Fibroblast of lung (primary cell): ENCODE results near the gene FAM107B. TPM values are rescaled to one million over a fixed set of nuclear protein-coding genes. Genes with fewer than 3 reads are reported as not detected.
A peak's percentile ranks its signal among the peaks of the same experiment; 100 is the strongest.

Experiments
- DNase-seq, 2 donors: peaks; one replicate each; pipeline versions ENCODE4 v3.0.0 to v3.0.0-alpha.2; 2010; ENCODE audit warnings: low read depth in 2 of 2
- H2AFZ ChIP-seq: 2 replicates; pipeline ENCODE4 v1.5.1; 2012; ENCODE audit warnings: low read length, control low read depth, inconsistent platforms
- H3K27ac ChIP-seq: 2 replicates; pipeline ENCODE4 v1.5.1; 2011; ENCODE audit warnings: low read length, control low read depth; ENCODE audit not compliant: insufficient read depth
- H3K27me3 ChIP-seq: 2 replicates; pipeline ENCODE4 v1.5.1; 2011; ENCODE audit warnings: mild to moderate bottlenecking, low read length; ENCODE audit not compliant: control insufficient read depth, insufficient read depth
- H3K36me3 ChIP-seq: 2 replicates; pipeline ENCODE4 v1.5.1; 2011; ENCODE audit warnings: low read length; ENCODE audit not compliant: control insufficient read depth, insufficient read depth
- H3K4me1 ChIP-seq: 2 replicates; pipeline ENCODE4 v1.5.1; 2011; ENCODE audit warnings: low read length; ENCODE audit not compliant: control insufficient read depth, insufficient read depth; ENCODE audit errors: extremely low read depth
- H3K4me2 ChIP-seq: 2 replicates; pipeline ENCODE4 v1.5.1; 2011; ENCODE audit warnings: low read length, control low read depth; ENCODE audit not compliant: insufficient read depth; ENCODE audit errors: extremely low read depth
- H3K4me3 ChIP-seq, 4 experiments: fragments of 200-600 bp in 1 of 4; sonication (generic) in 1 of 4; replicated peaks in 1 of 4; 2 replicates each; pipeline ENCODE4 v1.5.1; 2011 to 2016; ENCODE audit warnings: low read length in 4 of 4, low read depth in 3 of 4, mild to moderate bottlenecking in 3 of 4, control low read depth in 2 of 4, inconsistent platforms in 1 of 4, mixed read lengths in 1 of 4; ENCODE audit not compliant: insufficient read depth in 1 of 4; ENCODE audit errors: control extremely low read depth in 1 of 4
- H3K79me2 ChIP-seq: 2 replicates; pipeline ENCODE4 v1.5.1; 2012; ENCODE audit warnings: mild to moderate bottlenecking, low read length, inconsistent platforms; ENCODE audit not compliant: control insufficient read depth, insufficient read depth
- H3K9ac ChIP-seq: 2 replicates; pipeline ENCODE4 v1.5.1; 2011; ENCODE audit warnings: mild to moderate bottlenecking, low read length, control low read depth; ENCODE audit not compliant: insufficient read depth
- H3K9me3 ChIP-seq: 2 replicates; pipeline ENCODE4 v1.5.1; 2012; ENCODE audit warnings: low read depth, low read length; ENCODE audit not compliant: control insufficient read depth, insufficient read depth
- H4K20me1 ChIP-seq: 2 replicates; pipeline ENCODE4 v1.5.1; 2011; ENCODE audit warnings: low read length; ENCODE audit not compliant: control insufficient read depth, insufficient read depth; ENCODE audit errors: extremely low read depth
- CTCF ChIP-seq, 2 donors: IDR thresholded peaks in 1 of 2; conservative IDR thresholded peaks in 1 of 2; 1 replicate in 1 of 2; 2 replicates in 1 of 2; pipeline ENCODE4 v1.5.1; 2011 to 2012; ENCODE audit warnings: low read length in 2 of 2, control low read depth in 1 of 2, inconsistent platforms in 1 of 2, low read depth in 1 of 2, mild to moderate bottlenecking in 1 of 2
- EZH2 ChIP-seq: IDR thresholded peaks from 2 replicates; pipeline ENCODE4 v1.5.1; 2012; ENCODE audit warnings: low read length, control low read depth, mild to moderate bottlenecking; ENCODE audit errors: missing control alignments
- polyA plus RNA-seq, 2 donors: library from polyadenylated mRNA; depleted of rRNA in 1 of 2; stranded (reverse) in 1 of 2; unstranded in 1 of 2; fragments of >200 nt; gene quantifications; 2 replicates each; pipeline ENCODE4 v1.2.1, GENCODE V29; 2011 to 2012; ENCODE audit warnings: missing spikeins in 1 of 2
- total RNA-seq: library from RNA; depleted of rRNA; stranded (reverse); fragments of >200 nt; gene quantifications from 2 replicates; pipeline ENCODE4 v1.2.1, GENCODE V29; 2014

Gene FAM107B
- total and polyA plus RNA-seq, 2 donors (not counting 1 experiment from before 2014, with no cell fraction given), result 29.0 to 36.0 TPM

- Histone ChIP-seq H3K27ac (peak overlapping the region; percentile 23), H3K36me3 (no peaks in the 10 kb centered on the region), H3K9ac (no peak overlapping the region), H3K4me3 (no peak overlapping the region), H3K4me2 (no peak overlapping the region), H3K9me3 (no peaks in the 10 kb centered on the region), H3K27me3 (no peaks in the 10 kb centered on the region), H3K4me1 (peaks cover 5% of the 10 kb centered on the region), H2AFZ (no peak overlapping the region), H3K79me2 (peaks cover 44% of the 10 kb centered on the region), H4K20me1 (no peaks in the 10 kb centered on the region)
- peak in 1 of 2 donors; percentile 29 for DNase-seq
- TF ChIP-seq CTCF (conservative IDR thresholded peaks at IDR 0.05 in 1 of 2, IDR thresholded peaks at IDR 0.05 in 1 of 2; ENCODE audit: low read depth in 1 of 2, low read length in 2 of 2) (no peak), EZH2 (no peak)
Measured at GRCh38 chr10:14554491-14555205, 220.0 kb downstream of the FAM107B start.

GRCh38 chr10:14554091-14554490 is 220.6 kb downstream of the FAM107B start:
- Histone ChIP-seq H2AFZ (no peak overlapping the region), H3K27ac (peak overlapping the region; percentile 23), H3K27me3 (no peaks in the 10 kb centered on the region)

GRCh38 chr10:14553448-14553847 is 221.2 kb downstream of the FAM107B start:
- Histone ChIP-seq H3K4me1 (peaks cover 5% of the 10 kb centered on the region), H4K20me1 (no peaks in the 10 kb centered on the region), H3K79me2 (peaks cover 43% of the 10 kb centered on the region), H3K9ac (no peak overlapping the region), H3K4me3 (no peak overlapping the region), H3K27ac (peak overlapping the region; percentile 56), H3K4me2 (no peak overlapping the region), H3K9me3 (no peaks in the 10 kb centered on the region), H3K27me3 (no peaks in the 10 kb centered on the region), H3K36me3 (no peaks in the 10 kb centered on the region), H2AFZ (no peak overlapping the region)
- TF ChIP-seq CTCF (conservative IDR thresholded peaks at IDR 0.05 in 1 of 2, IDR thresholded peaks at IDR 0.05 in 1 of 2; ENCODE audit: low read depth in 1 of 2, low read length in 2 of 2) (no peak), EZH2 (no peak)
- DNase-seq, result peak; percentile 63 to 65

More at GRCh38 chr10:14554091-14554490, 220.6 kb downstream of the FAM107B start:
- Histone ChIP-seq H3K9ac (no peak overlapping the region), H3K36me3 (no peaks in the 10 kb centered on the region), H4K20me1 (no peaks in the 10 kb centered on the region), H3K9me3 (no peaks in the 10 kb centered on the region), H3K79me2 (peaks cover 41% of the 10 kb centered on the region), H3K4me1 (peaks cover 5% of the 10 kb centered on the region), H3K4me2 (no peak overlapping the region), H3K4me3 (no peak overlapping the region)
- TF ChIP-seq CTCF (conservative IDR thresholded peaks at IDR 0.05 in 1 of 2, IDR thresholded peaks at IDR 0.05 in 1 of 2; ENCODE audit: low read depth in 1 of 2, low read length in 2 of 2) (no peak), EZH2 (no peak)
- peak in 1 of 2 donors; percentile 19 for DNase-seq
